Measurements from ENCODE around the gene AGMO. TPM values are rescaled to one million over a fixed set of nuclear protein-coding genes. Genes with fewer than 3 reads are reported as not detected.

Gene AGMO
- total RNA-seq, 1 experiment from 2014 or later: not detected

DNA sequence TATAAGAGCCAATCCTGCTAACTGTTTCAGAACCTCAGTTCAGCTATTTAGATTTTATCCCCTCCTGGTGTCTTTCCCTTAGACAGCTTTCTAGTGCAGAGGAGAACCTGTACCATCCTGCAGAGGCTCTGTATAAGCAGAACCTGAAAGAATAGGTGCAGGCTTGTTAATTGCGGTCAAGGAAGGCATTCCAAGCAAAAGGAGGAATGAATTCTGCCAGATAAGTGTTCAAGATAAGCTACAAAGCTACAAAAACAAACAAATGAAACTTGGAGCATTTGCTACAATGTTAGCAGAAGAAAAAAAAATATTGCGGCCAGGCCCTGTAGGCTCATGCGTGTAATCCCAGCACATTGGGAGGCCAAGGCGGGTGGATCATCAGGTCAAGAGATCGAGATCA, 32.6 kb upstream of the AGMO start:
- TF ChIP-seq POLR2AphosphoS5 (IDR thresholded peaks at IDR 0.05; ENCODE audit: low read depth, low read length): no peak
- TF ChIP-seq, protein P1, sequence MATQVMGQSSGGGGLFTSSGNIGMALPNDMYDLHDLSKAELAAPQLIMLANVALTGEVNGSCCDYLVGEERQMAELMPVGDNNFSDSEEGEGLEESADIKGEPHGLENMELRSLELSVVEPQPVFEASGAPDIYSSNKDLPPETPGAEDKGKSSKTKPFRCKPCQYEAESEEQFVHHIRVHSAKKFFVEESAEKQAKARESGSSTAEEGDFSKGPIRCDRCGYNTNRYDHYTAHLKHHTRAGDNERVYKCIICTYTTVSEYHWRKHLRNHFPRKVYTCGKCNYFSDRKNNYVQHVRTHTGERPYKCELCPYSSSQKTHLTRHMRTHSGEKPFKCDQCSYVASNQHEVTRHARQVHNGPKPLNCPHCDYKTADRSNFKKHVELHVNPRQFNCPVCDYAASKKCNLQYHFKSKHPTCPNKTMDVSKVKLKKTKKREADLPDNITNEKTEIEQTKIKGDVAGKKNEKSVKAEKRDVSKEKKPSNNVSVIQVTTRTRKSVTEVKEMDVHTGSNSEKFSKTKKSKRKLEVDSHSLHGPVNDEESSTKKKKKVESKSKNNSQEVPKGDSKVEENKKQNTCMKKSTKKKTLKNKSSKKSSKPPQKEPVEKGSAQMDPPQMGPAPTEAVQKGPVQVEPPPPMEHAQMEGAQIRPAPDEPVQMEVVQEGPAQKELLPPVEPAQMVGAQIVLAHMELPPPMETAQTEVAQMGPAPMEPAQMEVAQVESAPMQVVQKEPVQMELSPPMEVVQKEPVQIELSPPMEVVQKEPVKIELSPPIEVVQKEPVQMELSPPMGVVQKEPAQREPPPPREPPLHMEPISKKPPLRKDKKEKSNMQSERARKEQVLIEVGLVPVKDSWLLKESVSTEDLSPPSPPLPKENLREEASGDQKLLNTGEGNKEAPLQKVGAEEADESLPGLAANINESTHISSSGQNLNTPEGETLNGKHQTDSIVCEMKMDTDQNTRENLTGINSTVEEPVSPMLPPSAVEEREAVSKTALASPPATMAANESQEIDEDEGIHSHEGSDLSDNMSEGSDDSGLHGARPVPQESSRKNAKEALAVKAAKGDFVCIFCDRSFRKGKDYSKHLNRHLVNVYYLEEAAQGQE (IDR thresholded peaks at IDR 0.05; ENCODE audit: insufficient read depth in 1 of 2, low read depth in 2 of 2, low read length in 1 of 2): no peak
- TF ChIP-seq SIN3A (IDR thresholded peaks at IDR 0.05; ENCODE audit: borderline replicate concordance, insufficient read depth, low read depth, low read length): no peak
- TF ChIP-seq TCF7L2 (IDR thresholded peaks at IDR 0.05; ENCODE audit: low read depth, low read length): no peak
- TF ChIP-seq, protein P2, sequence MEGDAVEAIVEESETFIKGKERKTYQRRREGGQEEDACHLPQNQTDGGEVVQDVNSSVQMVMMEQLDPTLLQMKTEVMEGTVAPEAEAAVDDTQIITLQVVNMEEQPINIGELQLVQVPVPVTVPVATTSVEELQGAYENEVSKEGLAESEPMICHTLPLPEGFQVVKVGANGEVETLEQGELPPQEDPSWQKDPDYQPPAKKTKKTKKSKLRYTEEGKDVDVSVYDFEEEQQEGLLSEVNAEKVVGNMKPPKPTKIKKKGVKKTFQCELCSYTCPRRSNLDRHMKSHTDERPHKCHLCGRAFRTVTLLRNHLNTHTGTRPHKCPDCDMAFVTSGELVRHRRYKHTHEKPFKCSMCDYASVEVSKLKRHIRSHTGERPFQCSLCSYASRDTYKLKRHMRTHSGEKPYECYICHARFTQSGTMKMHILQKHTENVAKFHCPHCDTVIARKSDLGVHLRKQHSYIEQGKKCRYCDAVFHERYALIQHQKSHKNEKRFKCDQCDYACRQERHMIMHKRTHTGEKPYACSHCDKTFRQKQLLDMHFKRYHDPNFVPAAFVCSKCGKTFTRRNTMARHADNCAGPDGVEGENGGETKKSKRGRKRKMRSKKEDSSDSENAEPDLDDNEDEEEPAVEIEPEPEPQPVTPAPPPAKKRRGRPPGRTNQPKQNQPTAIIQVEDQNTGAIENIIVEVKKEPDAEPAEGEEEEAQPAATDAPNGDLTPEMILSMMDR (IDR thresholded peaks at IDR 0.05): no peak
- ATAC-seq: no peak
- Histone ChIP-seq H3K36me3 (ENCODE audit: control insufficient read depth, insufficient read depth, low read length) (no peaks in the 10 kb centered on the region), H3K4me1 (ENCODE audit: control insufficient read depth, insufficient read depth, low read length) (no peaks in the 10 kb centered on the region), H3K4me3 (ENCODE audit: low read depth in 2 of 2, low read length in 2 of 2) (no peak overlapping the region), H3K27me3 (ENCODE audit: control insufficient read depth, insufficient read depth, low read length) (no peaks in the 10 kb centered on the region), H3K27ac (ENCODE audit: low read length) (no peak overlapping the region), H3K9me3 (ENCODE audit: control insufficient read depth, insufficient read depth, low read depth, low read length) (0 out of 2 replicates have a peak, but pooled peaks cover 4% of the 10 kb centered on the region)
- intact Hi-C loops (cut with micrococcal nuclease; ENCODE audit: unreplicated experiment) (no loop called here), in situ Hi-C loops (cut with HindIII; ENCODE audit: low pct_unique_long_range_greater_than_20kb, low sequenced_read_pairs) (no loop called here)
- DNase-seq (ENCODE audit: low read depth, low spot score): no peak
- POLR2A ChIA-PET: no interaction called here
- CTCF ChIA-PET: no interaction called here
- BruUV-seq (replicated peaks): no TSS peak

DNA sequence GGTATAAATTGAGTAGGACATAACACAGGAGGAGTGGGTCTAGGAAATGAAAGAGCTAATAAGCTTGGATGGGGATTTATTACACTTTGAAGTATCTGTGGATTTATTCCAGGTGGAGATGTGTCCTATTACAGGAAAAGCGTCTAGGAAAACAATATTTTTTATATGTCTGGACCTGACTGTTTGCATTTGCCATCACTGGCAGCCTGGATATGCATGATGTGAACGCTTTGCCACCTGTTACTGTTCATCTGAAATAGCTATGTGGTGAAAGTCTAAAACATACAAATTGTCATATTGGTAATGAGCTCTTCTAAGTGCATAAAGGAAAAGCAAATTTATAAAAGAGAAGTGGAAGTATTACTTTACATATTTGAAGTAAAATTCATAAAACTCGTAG, 31.6 kb upstream of the AGMO start:
- no peaks in the 10 kb centered on the region for H3K36me3 ChIP-seq (ENCODE audit: control insufficient read depth, insufficient read depth, low read length)
- no peak overlapping the region for H3K4me3 ChIP-seq (ENCODE audit: low read depth in 2 of 2, low read length in 2 of 2)
- H3K27me3 ChIP-seq (ENCODE audit: control insufficient read depth, insufficient read depth, low read length): no peaks in the 10 kb centered on the region
- ChIA-PET POLR2A (interaction anchor here (0.6 kb wide), 2 partner anchors 110 to 238 kb away, joined by 3 to 5 read pairs; no protein-coding TSS in a partner anchor), CTCF (no interaction called here)
- DNase-seq (ENCODE audit: low read depth, low spot score) (no peak), ATAC-seq (no peak)
- intact Hi-C loops (cut with micrococcal nuclease; ENCODE audit: unreplicated experiment) (no loop called here), in situ Hi-C loops (cut with HindIII; ENCODE audit: low pct_unique_long_range_greater_than_20kb, low sequenced_read_pairs) (no loop called here)
- no peak overlapping the region for H3K27ac ChIP-seq (ENCODE audit: low read length)
- no TSS peak for BruUV-seq (replicated peaks)
- H3K9me3 ChIP-seq (ENCODE audit: control insufficient read depth, insufficient read depth, low read depth, low read length): 0 out of 2 replicates have a peak, but pooled peaks cover 4% of the 10 kb centered on the region
- TF ChIP-seq, protein P2 (IDR thresholded peaks at IDR 0.05): no peak
- no peak for TF ChIP-seq SIN3A (IDR thresholded peaks at IDR 0.05; ENCODE audit: borderline replicate concordance, insufficient read depth, low read depth, low read length)
- no peak for TF ChIP-seq POLR2AphosphoS5 (IDR thresholded peaks at IDR 0.05; ENCODE audit: low read depth, low read length)
- no peak for TF ChIP-seq TCF7L2 (IDR thresholded peaks at IDR 0.05; ENCODE audit: low read depth, low read length)
- no peaks in the 10 kb centered on the region for H3K4me1 ChIP-seq (ENCODE audit: control insufficient read depth, insufficient read depth, low read length)

Measured in Panc1 (cell line).